IMR-90 (cell line): Measurements from ENCODE around the gene SLC18A3. TPM values are rescaled to one million over a fixed set of nuclear protein-coding genes. Genes with fewer than 3 reads are reported as not detected.

ENCODE experiments used
- ATAC-seq: fragments of 200-7000 bp; cut with Tn5 transposase; 2 replicates; pipeline ENCODE4 v1.9.1; 2020; ENCODE audit warnings: low read depth, mild to moderate bottlenecking, moderate library complexity
- BruUV-seq: library from RNA; stranded (reverse); fragments of 400-500 nt; replicated peaks from 2 replicates; lab custom pipeline; 2021; lab: Mats Ljungman, UMichigan
- CTCF ChIA-PET: fragments of 300-600 bp; formaldehyde crosslinking; extraction: SDS; loops from one replicate; lab custom pipeline; 2021; ENCODE audit warnings: antibody characterized with exemption; lab: Yijun Ruan, JAX
- POLR2A ChIA-PET: fragments of 300-600 bp; sonication (Branson Sonifier 250); formaldehyde crosslinking; loops from one replicate; lab custom pipeline; 2022; ENCODE audit warnings: antibody characterized with exemption; ENCODE audit not compliant: unreplicated experiment; lab: Charles Lee
- DNase-seq: peaks from one replicate; pipeline ENCODE4 v3.0.0; 2013
- H2AFZ ChIP-seq: replicated peaks from 2 replicates; pipeline ENCODE3; 2013; ENCODE audit warnings: low read length, mild to moderate bottlenecking; ENCODE audit not compliant: poor library complexity
- H2AK5ac ChIP-seq: 2 replicates; pipeline ENCODE4 v1.6.1; 2013; ENCODE audit warnings: low read depth, low read length, inconsistent platforms
- H2AK9ac ChIP-seq: replicated peaks from 2 replicates; pipeline ENCODE3; 2013; ENCODE audit warnings: mild to moderate bottlenecking, low read depth, low read length, moderate library complexity; ENCODE audit not compliant: poor library complexity
- H2BK120ac ChIP-seq: 2 replicates; pipeline ENCODE4 v1.6.1; 2013; ENCODE audit warnings: low read depth, low read length, inconsistent platforms
- H2BK15ac ChIP-seq: 3 replicates; pipeline ENCODE4 v1.6.1; 2013; ENCODE audit warnings: low read depth, low read length, inconsistent platforms
- H2BK20ac ChIP-seq: 2 replicates; pipeline ENCODE4 v1.6.1; 2013; ENCODE audit warnings: low read depth, mild to moderate bottlenecking, inconsistent platforms, low read length, moderate library complexity
- H2BK5ac ChIP-seq: 2 replicates; pipeline ENCODE4 v1.6.1; 2013; ENCODE audit warnings: mild to moderate bottlenecking, low read depth, low read length, inconsistent platforms; ENCODE audit not compliant: poor library complexity, severe bottlenecking
- H3K14ac ChIP-seq: replicated peaks from 2 replicates; pipeline ENCODE4 v1.6.1; 2013; ENCODE audit warnings: low read depth, low read length, inconsistent platforms
- H3K18ac ChIP-seq: 2 replicates; pipeline ENCODE4 v1.6.1; 2013; ENCODE audit warnings: low read depth, low read length, control low read depth
- H3K23ac ChIP-seq: 2 replicates; pipeline ENCODE4 v1.6.1; 2013; ENCODE audit warnings: low read depth, low read length, inconsistent platforms
- H3K27ac ChIP-seq: 2 replicates; pipeline ENCODE4 v1.5.1; 2013; ENCODE audit warnings: mild to moderate bottlenecking, control low read depth, low read length; ENCODE audit not compliant: insufficient read depth
- H3K27me3 ChIP-seq: 2 replicates; pipeline ENCODE4 v1.6.1; 2013; ENCODE audit warnings: low read length; ENCODE audit not compliant: control insufficient read depth, insufficient read depth
- H3K36me3 ChIP-seq: 2 replicates; pipeline ENCODE4 v1.6.1; 2013; ENCODE audit warnings: low read length, mixed read lengths; ENCODE audit not compliant: control insufficient read depth, insufficient read depth
- H3K4ac ChIP-seq: 2 replicates; pipeline ENCODE4 v1.6.1; 2013; ENCODE audit warnings: low read depth, low read length, inconsistent platforms
- H3K4me1 ChIP-seq: 2 replicates; pipeline ENCODE4 v1.6.1; 2013; ENCODE audit warnings: low read length, mixed read lengths; ENCODE audit not compliant: control insufficient read depth, insufficient read depth
- H3K4me2 ChIP-seq: 2 replicates; pipeline ENCODE4 v1.6.1; 2013; ENCODE audit warnings: low read depth, mild to moderate bottlenecking, control low read depth, low read length, moderate library complexity
- H3K4me3 ChIP-seq: 2 replicates; pipeline ENCODE4 v1.5.1; 2013; ENCODE audit warnings: low read depth, mild to moderate bottlenecking, control low read depth, low read length, moderate library complexity; ENCODE audit not compliant: insufficient read depth
- H3K56ac ChIP-seq: 2 replicates; pipeline ENCODE4 v1.6.1; 2013; ENCODE audit warnings: low read length, inconsistent platforms; ENCODE audit not compliant: insufficient read depth; ENCODE audit errors: extremely low read depth
- H3K79me1 ChIP-seq, 2 experiments: 2 replicates each; pipeline ENCODE4 v1.6.1; 2013; ENCODE audit warnings: low read length in 2 of 2, inconsistent platforms in 1 of 2, low read depth in 1 of 2
- H3K9ac ChIP-seq: 2 replicates; pipeline ENCODE4 v1.6.1; 2013; ENCODE audit warnings: low read depth, low read length, control low read depth
- H3K9me1 ChIP-seq: 2 replicates; pipeline ENCODE4 v1.6.1; 2013; ENCODE audit warnings: low read length, inconsistent platforms; ENCODE audit not compliant: insufficient read depth
- H3K9me3 ChIP-seq: 2 replicates; pipeline ENCODE4 v1.6.1; 2013; ENCODE audit warnings: low read length; ENCODE audit not compliant: control insufficient read depth, insufficient read depth
- H4K20me1 ChIP-seq: 2 replicates; pipeline ENCODE4 v1.6.1; 2013; ENCODE audit warnings: low read length, inconsistent platforms; ENCODE audit not compliant: insufficient read depth
- H4K5ac ChIP-seq: 2 replicates; pipeline ENCODE4 v1.6.1; 2013; ENCODE audit warnings: mild to moderate bottlenecking, low read depth, low read length, control low read depth
- H4K8ac ChIP-seq, 2 experiments: 2 replicates each; pipeline ENCODE4 v1.6.1; 2013; ENCODE audit warnings: low read depth in 2 of 2, low read length in 2 of 2, control low read depth in 1 of 2, inconsistent platforms in 1 of 2
- H4K91ac ChIP-seq: 2 replicates; pipeline ENCODE4 v1.6.1; 2013; ENCODE audit warnings: low read depth, low read length, inconsistent platforms; ENCODE audit not compliant: insufficient read depth
- CEBPB ChIP-seq: IDR thresholded peaks from 2 replicates; pipeline ENCODE4 v1.6.1; 2012; ENCODE audit warnings: low read depth, low read length, improper control_type of control experiment
- MAZ ChIP-seq: IDR thresholded peaks from 2 replicates; pipeline ENCODE4 v1.6.1; 2012; ENCODE audit warnings: low read depth, mild to moderate bottlenecking, low read length, improper control_type of control experiment, moderate library complexity, borderline replicate concordance
- MXI1 ChIP-seq: IDR thresholded peaks from 2 replicates; pipeline ENCODE4 v1.6.1; 2012; ENCODE audit warnings: low read depth, mild to moderate bottlenecking, low read length, moderate library complexity, borderline replicate concordance
- WGBS, 2 experiments: methylation state at CpG; one replicate each; pipeline versions ENCODE4 v1.1.5 to v1.1.7; 2013; ENCODE audit warnings: missing lambda C conversion rate in 2 of 2; ENCODE audit not compliant: insufficient read length in 1 of 2; ENCODE audit errors: extremely low coverage in 2 of 2; 5-methylcytosine and 5-hydroxymethylcytosine counted together
- dilution Hi-C: fragments of 300-500 bp; cut with HindIII; formaldehyde crosslinking; loops from one replicate; pipeline ENCODE4 v1.14.3; 2018; ENCODE audit warnings: low sequenced_read_pairs; ENCODE audit not compliant: unreplicated experiment
- in situ Hi-C: fragments of 300-500 bp; cut with MboI; formaldehyde crosslinking; loops from 3 replicates; pipeline ENCODE4 v1.14.3; 2019; ENCODE audit warnings: low sequenced_read_pairs, inconsistent platforms, mixed read lengths
- intact Hi-C: fragments of 100-400 bp; cut with micrococcal nuclease; formaldehyde crosslinking; loops from 2 replicates; pipeline ENCODE4 v1.10.0; 2022
- polyA plus RNA-seq, 3 experiments: library from polyadenylated mRNA; depleted of rRNA; stranded (reverse); fragments of >200 nt; gene quantifications; 2 replicates each; pipeline ENCODE4 v1.2.3, GENCODE V29; 2012; ENCODE audit warnings: low replicate concordance in 1 of 3
- total RNA-seq: library from RNA; depleted of rRNA; stranded (reverse); fragments of >200 nt; gene quantifications from 2 replicates; pipeline ENCODE4 v1.2.3, GENCODE V29; 2012
- TF ChIP-seq, protein P1 (sequence below): fragments of 150-350 bp; IDR thresholded peaks from 2 replicates; pipeline ENCODE4 v1.6.1; 2017; ENCODE audit warnings: mild to moderate bottlenecking, antibody characterized with exemption, low read length, low read depth

The SLC18A3 gene
- total and polyA plus RNA-seq, 2 of the 4 experiments (the other 2 are of a cell fraction): not detected

DNA sequence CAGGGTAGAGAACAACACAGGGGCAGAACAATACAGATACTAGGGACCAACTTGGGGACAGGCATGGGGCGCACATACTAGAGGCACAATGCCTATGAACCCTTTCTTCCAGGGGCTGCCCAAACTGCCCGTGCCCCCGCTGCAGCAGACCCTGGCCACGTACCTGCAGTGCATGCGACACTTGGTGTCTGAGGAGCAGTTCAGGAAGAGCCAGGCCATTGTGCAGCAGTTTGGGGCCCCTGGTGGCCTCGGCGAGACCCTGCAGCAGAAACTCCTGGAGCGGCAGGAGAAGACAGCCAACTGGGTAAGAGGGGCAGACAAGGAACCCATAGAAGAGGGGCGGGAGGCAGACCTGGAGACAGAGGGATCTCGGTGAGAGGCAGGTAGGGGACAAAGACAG, 9.5 kb downstream of the SLC18A3 start:
- POLR2A ChIA-PET: no interaction called here
- no peak overlapping the region for H2BK15ac ChIP-seq
- no peaks in the 10 kb centered on the region for H3K4me1 ChIP-seq
- H3K4ac ChIP-seq: no peak overlapping the region
- no peak overlapping the region for H3K9ac ChIP-seq
- H3K23ac ChIP-seq: no peak overlapping the region
- CTCF ChIA-PET: no interaction called here
- DNase-seq: no peak
- H2AK9ac ChIP-seq: no peak overlapping the region
- no peak overlapping the region for H3K18ac ChIP-seq
- no peak overlapping the region for H4K8ac ChIP-seq
- 0% methylated on average over 1 of the region's 10 CpGs; no CpG with 5 or more reads in 1 of the 2 experiments for WGBS, 2 experiments
- dilution Hi-C loops: no loop called here
- BruUV-seq: no TSS peak
- in situ Hi-C loops: no loop called here
- no peaks in the 10 kb centered on the region for H4K20me1 ChIP-seq
- no peak overlapping the region for H2AFZ ChIP-seq
- no peak overlapping the region for H2BK20ac ChIP-seq
- intact Hi-C loops: no loop called here
- peaks cover 57% of the 10 kb centered on the region for H3K27me3 ChIP-seq
- no peak overlapping the region for H3K4me3 ChIP-seq
- H3K9me3 ChIP-seq: no peaks in the 10 kb centered on the region
- H3K4me2 ChIP-seq: no peak overlapping the region
- no peak overlapping the region for H2AK5ac ChIP-seq
- H2BK120ac ChIP-seq: no peak overlapping the region
- H3K79me1 ChIP-seq: no peaks in the 10 kb centered on the region
- no peaks in the 10 kb centered on the region for H3K36me3 ChIP-seq
- H2BK5ac ChIP-seq: no peak overlapping the region
- no peak overlapping the region for H3K14ac ChIP-seq
- TF ChIP-seq MXI1 (no peak), CEBPB (no peak), MAZ (no peak)
- TF ChIP-seq, protein P1, sequence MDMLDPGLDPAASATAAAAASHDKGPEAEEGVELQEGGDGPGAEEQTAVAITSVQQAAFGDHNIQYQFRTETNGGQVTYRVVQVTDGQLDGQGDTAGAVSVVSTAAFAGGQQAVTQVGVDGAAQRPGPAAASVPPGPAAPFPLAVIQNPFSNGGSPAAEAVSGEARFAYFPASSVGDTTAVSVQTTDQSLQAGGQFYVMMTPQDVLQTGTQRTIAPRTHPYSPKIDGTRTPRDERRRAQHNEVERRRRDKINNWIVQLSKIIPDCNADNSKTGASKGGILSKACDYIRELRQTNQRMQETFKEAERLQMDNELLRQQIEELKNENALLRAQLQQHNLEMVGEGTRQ: no peak
- H3K56ac ChIP-seq: no peak overlapping the region
- 0 out of 2 replicates have a peak, but pooled peaks cover 2% of the 10 kb centered on the region for H3K9me1 ChIP-seq
- no peak overlapping the region for H4K5ac ChIP-seq
- H4K91ac ChIP-seq: no peak overlapping the region
- ATAC-seq: no peak
- no peak overlapping the region for H3K27ac ChIP-seq
